HG02763 (cell line): ENCODE results near the gene GTF2F2.

Experiments
- ATAC-seq: cut with Tn5 transposase; IDR thresholded peaks from one replicate; pipeline ENCODE4 v1.9.1; 2021; ENCODE audit warnings: mild to moderate bottlenecking, moderate library complexity; ENCODE audit not compliant: unreplicated experiment

The GTF2F2 gene

DNA sequence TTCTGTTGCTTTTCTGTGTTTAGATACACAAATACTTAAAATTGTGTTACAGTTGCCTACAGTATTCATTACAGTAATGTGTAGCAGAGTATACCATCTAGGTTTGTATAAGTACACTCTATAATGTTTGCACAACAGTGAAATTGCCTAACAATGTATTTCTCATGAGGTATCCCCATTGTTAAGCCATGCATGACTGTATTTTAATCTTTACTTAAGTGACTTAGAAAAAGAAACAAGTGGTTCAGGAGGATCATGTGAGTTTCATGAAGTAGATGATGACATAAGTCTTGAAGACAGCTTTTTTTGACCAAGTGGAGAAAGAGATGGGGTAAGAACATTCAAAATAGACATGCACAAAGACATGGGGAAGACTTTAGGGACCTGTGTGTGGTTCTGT lies 88.9 kb downstream of the GTF2F2 start:
- ATAC-seq: no peak

DNA sequence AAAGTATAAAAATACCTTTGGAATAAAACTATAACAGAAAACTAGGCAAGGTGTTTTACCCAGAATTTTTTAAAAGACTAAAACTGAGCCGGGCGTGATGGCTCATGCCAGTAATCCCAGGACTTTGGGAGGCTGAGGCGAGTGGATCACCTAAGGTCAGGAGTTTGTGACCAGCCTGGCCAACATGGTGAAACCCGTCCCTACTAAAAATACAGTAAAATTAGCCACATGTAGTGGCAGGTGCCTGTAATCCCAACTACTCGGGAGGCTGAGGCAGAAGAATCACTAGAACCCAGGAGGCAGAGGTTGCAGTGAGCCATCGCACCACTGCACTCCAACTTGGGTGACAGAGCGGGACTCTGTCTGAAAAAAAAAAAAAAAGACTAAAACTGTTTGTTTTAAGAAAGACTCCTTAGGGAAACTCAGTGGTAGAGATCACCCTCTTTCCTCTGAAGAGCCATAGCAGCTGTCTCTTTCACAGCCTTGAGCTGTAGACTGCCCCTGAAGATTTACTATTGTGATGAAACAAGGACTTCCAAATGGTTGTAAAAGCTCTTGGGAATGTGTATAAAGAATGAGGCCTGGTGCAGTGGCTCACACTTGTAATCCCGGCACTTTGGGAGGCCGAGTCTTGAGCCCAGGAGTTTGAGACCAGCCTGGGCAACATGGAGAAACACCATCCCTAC lies 95.2 kb downstream of the GTF2F2 start:
- no peak for ATAC-seq

DNA sequence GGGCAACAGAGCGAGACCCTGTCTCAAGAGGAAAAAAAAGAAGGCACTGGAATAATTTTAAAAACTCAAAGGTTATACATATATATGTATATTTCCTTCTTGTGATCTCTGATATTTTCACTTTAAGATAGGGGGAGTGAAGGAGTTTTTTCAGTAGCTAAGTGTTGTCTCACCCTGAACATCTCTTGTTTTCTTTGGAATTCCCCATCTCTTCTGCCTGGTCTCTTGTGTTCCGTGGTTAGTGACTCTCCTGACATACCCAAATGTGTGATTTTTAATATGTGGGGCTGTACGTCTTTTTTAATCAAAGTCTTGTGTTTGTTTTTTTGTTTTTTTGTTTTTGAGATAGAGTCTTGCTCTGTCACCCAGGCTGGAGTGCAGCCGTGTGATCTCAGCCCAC lies 95.9 kb downstream of the GTF2F2 start:
- ATAC-seq: no peak

DNA sequence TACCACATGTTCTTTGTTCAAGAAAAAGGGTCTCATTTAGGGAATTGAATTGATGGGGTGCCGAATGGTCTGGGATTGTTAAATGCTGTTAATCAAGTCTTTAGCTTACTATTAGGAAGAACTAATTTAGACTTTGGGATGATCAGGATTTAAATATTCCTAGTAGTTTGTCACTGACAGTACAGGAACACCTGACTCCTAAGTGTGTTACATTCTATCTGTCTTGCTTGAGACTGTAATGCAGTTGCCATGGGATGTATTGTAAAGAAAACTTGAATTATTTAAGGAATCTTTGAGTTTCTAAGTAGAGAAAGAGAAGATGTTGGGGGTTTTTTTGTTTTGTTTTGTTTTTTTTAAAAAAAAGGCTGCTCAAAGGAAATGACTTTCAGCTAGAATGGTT lies 98.4 kb downstream of the GTF2F2 start:
- no peak for ATAC-seq

DNA sequence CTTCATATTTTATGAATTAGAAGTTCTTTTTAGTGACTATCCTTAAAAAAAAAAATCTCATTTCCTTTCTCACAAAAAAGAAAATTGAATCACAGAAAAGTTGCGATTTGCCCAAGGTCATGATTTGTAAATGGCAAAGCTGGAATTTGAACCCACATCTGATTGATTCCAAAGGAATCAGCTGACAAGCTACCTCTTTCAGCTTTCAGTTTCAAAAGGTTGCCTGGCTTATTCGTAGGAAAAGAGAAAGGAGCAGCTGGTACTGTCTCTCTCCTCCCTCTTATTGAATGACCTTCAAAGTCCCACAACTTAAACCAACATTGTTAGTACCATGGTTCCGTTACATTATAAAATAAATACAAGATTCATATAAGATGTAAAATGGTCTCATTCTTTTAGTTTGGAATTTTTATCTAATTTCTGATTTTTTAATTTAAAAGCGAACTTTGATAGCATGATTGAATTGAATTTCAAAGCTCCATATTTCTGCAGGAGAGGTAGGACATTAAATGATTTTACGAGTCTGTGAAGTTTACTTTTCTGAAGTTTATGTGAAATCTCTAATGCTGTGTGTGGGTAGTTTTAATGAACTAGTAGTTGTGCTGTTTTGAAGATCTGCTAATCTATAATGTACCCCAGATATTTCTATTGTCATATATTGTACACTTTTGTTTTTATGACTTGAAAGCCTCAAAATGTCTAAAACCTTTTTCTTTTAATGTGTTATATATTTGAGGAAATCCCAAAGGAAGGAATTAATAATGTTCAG lies 99.0 kb downstream of the GTF2F2 start:
- ATAC-seq: no peak

DNA sequence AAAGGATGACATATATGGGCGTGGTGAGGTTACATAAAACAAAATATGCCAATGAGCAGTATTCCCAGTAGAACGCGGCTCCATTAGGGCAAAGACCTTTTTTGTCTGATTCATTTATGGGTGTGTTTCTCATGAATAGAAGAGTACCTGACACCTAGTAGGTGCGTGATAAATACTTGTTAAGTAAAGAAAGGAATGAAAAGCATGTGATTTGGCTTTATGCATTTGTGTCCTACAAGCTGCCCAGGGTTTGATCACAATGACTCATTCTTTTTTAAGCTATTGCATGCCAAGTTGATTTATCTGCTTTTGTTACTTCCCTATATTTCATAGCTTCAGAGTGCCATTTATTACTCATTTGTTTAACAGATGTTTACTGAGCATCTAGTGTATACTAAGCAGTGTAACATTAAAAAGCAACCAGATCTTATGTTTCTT lies 99.6 kb downstream of the GTF2F2 start:
- ATAC-seq: no peak

DNA sequence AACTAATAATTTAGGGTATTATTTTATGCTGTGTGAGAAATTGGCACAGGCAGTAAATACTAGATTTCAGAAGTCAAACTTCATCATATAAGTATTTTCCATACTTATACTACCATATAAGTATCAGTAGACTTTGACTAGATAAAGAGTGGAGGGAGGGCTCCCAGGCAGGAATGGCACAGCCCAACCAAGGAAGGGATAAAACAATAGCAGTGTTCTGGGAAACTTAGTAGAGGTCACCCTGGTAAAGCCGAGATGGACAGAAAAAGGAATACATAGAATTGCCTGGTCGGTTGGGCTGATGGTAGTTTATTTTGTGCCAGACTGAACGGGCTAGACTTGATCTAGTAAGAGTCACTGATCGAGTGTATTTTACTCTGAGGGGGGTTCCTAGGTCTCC lies 100.1 kb downstream of the GTF2F2 start:
- no peak for ATAC-seq

DNA sequence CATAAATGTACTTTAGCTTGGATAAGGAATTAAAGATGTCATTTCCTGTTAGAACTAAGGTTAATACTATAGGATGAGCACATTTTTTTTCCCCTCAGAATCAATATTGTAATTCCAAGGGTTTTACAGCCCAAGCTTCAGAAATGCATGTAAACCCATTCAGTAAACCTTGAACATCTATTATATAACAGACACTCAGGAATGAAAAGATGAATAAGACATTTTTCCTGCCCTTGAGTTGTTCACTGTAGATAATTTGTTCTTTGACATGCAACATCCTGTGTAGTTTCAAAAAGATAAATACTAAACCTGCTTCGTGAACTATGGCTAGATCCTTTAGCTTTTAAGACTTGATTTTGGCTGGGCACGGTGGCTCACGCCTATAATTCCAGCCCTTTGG lies 102.2 kb downstream of the GTF2F2 start:
- no peak for ATAC-seq

DNA sequence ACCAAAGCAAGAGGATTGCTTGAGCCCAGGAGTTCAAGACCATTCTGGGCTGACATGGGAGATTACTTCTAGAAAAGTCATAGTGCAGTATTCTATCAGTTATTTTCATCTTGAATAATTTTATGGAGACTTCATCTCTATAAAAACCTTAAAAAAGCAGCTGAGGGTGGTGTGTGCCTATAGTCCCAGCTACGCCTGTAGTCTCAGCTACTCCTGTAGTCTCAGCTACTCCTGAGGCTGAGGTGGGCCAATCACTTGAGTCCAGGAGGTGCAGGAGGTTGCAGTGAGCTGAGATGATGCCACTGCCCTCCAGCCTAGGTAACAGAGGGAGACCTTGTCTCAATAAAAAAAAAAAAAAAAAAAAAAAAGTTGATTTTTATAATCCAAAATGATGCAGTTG lies 102.6 kb downstream of the GTF2F2 start:
- ATAC-seq: no peak

DNA sequence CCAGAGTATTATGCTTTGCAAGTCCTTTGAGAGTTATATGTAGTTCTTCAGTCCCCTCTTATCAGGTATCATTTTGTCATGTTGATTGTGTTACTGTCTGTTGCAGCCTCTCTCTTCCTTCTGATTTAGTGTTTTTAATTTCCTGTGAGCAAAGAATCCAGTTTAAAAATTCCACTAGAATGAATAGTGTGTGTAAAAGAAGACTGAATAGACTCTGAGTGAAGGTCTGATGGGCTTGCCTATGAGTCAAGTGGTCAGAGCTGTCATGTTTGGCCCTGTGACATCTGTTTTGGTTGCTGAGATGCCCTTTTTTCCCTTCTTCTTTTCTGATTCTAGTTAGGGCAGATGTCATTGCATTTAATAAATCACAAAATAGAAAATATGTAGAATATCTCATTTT lies 103.9 kb downstream of the GTF2F2 start:
- no peak for ATAC-seq

DNA sequence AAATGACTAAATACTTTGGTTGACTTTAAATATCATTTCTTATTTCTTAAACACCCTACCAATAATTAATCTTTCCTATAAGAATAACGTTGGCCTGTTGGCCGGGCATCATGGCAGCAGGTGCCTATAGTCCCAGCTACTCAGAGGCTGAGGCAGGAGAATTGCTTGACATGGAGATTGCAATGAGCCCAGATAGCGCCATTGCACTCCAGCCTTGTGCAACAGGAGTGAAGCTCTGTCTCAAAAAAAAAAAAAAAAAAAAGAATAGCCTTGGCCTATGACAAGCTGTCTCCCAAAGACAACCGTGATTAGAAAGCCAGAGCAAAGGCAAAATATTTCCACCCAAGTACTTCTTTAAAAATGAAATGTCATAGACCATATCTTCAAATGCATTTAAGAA lies 105.1 kb downstream of the GTF2F2 start:
- no peak for ATAC-seq

DNA sequence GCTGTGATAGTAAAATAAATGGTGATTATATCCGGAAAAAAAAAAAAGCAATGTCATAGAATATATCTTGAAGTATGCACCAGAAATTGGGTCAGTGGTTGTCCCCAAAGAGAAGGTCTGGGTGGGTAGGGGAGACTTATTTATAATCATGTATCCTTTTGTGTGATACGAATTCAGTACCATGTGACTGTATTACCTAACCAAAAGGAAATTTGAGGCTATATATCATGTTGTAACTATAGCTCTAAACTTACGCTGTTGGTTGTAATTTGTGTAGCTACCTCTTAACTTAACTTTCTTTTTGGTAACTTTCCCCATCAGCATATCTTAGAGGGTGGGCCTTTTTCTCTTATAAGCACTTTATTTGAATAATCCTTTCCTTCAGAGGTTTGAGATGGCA lies 105.7 kb downstream of the GTF2F2 start:
- no peak for ATAC-seq

DNA sequence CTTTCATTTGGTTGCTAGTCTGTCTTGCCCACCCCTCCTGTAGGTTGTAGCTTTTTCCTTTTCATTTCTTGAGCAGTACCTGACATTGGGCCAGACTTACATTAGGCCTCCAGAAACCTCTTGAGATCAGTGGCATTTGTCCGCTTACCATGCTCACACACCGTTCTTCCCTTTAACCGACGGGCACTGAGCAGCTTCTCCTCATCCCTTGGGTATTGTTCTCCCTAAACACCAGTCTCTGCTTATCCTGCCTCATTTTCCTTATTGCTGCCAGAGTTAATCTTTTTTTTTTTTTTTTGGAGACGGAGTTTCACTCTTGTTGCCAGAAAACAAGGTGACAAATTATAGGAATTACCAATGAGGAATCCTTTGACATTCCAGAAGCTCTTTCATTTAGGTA lies 107.7 kb downstream of the GTF2F2 start:
- no peak for ATAC-seq

DNA sequence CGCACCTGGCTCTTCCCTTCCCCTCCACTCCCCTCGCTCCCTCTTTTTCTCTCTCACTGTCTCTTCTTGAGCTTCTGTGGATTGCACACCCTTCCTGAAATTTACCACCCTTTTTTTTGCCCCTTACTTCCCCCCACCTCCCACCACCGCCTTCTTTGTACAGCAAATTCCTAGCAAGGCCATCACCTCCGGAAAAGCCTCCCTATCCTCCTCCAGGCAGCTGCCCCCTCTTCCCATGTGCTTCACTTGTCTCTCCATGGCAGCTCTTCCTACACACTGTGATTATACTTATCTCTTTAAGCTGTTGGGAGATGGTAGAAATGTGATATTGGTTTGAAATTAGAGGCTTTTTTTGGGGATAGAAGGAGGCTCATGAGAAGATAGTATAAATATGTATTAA lies 108.9 kb downstream of the GTF2F2 start:
- ATAC-seq: no peak

DNA sequence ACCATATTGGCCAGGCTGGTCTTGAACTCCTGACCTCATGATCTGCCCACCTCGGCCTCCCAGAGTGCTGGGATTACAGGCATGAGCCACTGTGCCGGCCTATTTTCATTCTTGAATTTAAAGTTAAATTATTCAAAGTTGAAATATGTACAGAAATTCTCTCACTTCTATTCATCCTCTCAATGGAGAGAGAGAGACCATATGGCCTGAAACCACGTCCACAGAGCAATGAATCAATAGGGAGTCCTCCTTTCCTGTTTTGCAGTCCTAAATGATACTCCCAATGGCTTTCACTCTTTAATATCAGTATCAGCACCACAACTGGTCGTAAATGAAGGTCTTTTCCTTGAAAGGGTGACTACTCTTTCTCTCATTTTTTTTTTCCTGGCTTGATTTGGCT lies 111.0 kb downstream of the GTF2F2 start:
- ATAC-seq: no peak

DNA sequence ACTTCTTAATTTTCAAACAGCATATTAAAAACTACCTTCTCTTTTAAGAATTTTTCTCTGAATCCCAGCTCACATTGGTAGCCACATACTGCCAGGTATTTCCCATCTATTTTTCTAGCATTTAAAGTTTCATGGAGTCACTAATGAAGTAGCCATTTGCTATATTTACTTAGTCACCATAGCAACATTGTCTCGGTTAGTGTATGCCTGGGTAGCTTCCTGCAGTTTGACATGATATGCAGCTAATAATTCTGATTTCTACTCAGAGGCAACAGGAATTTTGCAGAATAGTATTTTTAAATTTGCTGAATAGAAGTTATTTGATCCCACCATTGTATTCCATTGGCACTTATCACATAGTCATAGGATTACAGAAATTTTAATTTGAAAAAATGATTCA lies 111.4 kb downstream of the GTF2F2 start:
- no peak for ATAC-seq

DNA sequence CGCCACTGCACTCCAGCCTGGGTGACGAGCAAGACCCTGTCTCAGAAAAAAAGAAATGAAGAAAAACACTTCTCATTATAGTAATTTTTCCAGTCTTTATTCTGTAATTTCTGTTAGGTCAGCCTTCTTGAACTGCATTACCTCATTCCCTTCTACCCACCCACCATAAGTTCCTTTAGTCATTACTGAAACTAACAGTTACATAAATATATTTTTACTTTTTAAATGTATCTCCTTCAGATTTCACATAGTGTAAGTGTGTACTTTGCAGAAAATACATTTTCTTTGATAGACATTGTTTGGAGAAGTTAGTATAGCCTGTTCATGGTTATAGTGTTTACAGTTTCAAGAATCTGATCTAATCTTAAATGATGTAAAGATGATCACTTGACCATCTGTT lies 112.3 kb downstream of the GTF2F2 start:
- ATAC-seq: no peak

DNA sequence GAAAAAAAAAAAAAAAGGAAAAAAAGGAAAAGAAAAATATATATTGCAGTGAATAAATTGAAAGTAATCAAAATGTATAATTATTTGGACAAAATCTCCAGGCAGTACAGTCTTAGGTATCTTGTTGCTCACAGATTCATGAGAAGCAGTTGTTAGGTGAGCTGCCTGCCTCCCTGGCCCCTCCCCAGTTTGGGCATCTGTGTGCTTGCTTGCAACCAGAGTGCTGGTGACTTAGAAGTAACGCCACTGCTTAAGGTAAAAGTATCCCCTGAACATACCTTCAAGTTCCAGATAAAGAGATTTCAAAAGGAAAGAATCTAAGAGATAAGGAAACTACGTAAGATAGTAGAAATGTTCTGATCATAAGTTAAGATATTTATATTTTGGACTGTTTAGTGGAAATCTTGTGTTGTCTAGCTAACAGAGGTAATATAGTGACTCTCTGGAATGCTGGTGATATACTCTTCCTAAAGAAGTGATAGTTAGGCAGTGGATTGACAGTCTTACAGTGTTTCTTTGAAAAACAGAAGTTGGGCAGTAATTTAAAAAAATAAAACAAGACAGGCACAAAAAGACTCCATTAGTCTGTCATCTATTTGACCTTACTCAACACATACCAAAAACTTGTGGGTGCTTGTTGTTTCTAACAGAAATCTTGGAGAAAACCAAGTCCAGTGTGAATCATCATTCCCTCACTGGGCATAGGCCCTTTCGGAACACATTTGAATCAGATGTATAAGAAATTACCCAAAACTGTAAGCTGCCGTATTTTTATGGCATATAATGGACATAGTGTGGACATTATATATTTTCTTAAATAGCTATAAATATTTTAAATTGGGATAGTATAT lies 118.9 kb downstream of the GTF2F2 start:
- no peak for ATAC-seq

DNA sequence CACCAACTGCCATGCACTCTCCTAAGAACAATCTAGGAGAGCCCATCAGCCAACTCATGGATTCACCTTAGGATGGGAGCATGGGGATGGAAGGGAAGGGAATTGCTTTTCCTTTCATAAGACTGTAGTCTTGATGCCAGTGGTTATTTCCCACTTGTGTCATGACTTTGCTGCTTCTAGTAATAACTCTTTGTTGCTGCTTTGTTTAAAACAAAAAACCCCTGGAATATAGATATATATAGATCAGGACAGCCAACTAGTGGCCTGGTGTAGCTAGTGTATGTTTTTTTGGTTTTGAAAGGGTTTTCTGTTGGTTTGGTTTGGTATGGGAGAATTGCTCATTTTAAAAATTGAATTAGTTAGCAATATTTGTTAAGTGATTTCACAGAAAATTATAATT lies 119.8 kb downstream of the GTF2F2 start:
- no peak for ATAC-seq

DNA sequence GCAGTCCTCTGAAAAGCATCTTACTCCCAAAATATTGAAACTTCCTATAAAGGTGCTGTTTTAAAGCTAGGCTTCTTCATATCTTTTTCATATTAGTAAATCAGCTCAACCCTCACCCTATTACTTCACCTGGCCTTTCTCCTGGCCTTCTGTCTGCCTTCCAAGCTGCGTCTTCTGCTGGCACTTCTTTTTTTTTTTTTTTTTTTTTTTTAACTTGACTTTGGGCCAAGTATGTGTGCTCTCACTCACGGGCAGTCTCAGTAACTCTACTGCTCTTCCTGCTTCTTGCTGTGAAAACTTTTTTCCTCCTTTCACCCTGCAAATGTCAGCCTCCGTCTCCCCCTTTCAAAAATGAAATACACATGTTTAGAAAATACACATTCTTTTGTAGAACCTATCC lies 121.8 kb downstream of the GTF2F2 start:
- ATAC-seq: no peak

DNA sequence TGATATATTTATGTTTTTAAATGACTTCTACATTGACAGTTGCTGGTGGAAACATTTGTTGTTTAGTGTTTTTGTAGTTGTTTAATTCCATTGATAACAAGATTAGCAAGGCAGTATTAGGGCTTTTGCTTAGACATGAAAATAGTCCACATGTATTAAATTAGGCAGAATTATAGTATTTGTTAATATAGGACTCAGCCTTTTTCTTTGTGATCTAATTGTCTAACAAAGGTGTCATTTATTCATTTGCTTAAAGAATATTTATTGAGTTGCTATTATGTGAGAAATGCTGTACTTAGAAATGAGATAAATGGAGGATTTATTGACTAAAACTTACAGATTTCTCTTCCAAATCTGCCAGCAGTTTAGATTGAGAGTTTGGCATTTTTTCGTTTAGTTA lies 122.2 kb downstream of the GTF2F2 start:
- ATAC-seq: no peak

DNA sequence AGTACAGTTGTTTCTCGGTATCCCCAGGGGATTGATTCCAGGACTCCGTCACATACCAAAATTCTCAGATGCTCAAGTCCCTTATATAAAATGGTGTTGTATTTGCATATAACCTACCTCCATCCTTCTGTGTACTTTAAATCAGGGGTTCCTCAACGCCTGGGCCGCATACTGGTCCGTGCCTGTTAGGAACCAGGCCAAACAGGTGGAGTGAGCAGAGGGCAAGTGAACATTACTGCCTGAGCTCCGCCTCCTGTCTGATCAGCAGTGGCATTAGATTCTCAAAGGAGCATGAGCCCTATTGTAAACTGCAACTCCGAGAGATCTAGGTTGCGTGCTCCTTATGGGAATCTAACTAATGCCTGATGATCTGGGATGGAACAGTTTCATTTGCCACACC lies 122.8 kb downstream of the GTF2F2 start:
- no peak for ATAC-seq
